NCI-H82 treated with DMSO at 0.1 percent for 48 hours (cell line): ENCODE data around the gene NR6A1.

ENCODE experiments used
- DNase-seq: peaks from one replicate; lab custom pipeline; 2025; ENCODE audit not compliant: unreplicated experiment; lab: John Stamatoyannopoulos, UW

Gene NR6A1

DNA sequence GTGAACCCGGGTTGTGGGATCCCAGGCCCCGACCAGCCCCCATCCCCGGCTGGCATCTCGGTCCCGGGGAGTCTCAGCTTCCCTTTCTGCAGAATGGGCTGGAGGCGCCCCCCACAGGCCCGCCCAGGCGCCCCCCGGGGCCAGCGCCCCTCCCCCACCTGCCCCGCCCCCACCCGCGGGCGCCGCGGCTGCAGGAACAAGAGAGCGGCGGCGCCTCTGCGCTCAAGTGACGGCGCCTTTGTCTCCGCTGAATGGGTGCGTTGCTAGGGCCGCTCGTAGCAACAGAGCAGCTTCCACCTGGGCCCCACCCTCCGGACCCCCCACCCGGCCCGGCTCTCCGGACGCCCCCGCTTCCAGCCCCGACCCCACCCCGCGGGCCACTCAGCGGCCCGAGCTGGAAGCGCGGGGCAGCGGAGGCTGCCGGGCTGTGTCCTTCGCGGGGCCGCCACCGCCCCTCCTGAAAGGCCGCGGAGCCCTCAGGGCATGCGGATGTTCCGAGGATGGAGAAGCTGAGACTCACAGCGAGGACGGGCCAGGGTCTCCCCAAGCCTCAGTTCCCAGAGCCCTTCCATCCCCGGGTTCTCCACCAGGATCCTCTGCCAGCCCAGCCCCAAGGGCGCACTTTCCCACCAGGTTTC is 293.3 kb downstream of the NR6A1 start:
- no peak for DNase-seq

DNA sequence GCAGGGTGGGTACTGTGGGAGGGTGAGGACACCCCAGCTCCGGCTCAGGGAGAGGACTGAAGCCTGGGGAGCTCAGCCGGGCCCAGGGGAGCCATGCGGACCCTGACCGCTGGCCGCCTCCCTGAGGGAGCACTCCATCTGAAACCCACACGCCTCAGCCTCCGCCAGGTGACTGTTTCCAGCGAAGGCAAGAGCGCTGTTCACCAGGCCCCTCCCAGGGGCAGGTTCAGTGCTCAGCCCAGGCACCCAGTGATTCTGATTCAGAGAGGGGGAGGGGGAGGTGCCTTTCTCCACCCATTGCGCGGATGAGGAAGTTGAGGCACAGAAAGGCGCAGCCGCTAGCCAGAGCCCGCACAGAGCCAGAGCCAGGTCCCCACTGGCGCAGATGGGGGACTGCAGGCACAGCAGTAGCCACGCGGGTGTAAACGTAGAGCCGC is 293.9 kb downstream of the NR6A1 start:
- DNase-seq: no peak

DNA sequence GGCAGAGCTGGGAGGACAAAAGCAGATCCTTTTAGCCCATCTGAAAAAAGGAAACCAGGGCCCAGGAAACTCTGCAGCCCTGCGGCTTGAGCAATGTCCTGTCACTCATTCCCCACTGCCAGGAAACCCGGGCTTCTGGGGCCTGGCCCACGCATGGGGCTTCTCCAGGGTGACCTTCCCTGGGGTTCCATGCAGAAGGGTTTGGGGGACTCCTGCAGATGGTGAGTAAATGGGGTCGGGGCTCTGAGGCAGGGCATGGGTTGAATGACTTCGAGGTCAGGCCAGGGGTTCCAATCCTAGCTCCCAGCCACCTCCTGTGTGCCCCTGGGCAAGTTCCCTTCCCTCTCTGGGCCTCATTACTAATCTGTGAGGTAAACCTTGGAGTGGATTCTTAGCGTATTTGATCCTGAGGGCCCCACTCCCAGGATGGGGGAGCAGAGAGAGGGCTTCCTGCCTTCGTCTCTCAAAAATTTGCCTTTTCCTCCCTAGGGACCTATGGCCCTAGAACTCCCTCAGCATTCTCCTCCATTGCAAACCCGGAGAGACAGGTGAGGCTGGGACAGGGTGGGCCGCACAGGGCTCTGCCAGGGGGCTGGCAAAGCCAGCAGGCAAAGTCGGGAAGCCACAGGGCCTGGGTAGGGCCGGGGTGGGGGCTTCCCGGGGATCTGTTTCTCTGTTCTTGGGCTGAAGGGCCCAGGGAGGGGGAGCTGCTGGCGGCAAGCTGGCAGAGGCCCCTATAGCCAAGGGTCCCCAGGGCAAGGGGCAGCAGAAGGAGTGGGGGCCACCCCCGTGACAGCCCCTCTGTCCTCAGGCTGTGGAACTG is 295.0 kb downstream of the NR6A1 start:
- DNase-seq: no peak

DNA sequence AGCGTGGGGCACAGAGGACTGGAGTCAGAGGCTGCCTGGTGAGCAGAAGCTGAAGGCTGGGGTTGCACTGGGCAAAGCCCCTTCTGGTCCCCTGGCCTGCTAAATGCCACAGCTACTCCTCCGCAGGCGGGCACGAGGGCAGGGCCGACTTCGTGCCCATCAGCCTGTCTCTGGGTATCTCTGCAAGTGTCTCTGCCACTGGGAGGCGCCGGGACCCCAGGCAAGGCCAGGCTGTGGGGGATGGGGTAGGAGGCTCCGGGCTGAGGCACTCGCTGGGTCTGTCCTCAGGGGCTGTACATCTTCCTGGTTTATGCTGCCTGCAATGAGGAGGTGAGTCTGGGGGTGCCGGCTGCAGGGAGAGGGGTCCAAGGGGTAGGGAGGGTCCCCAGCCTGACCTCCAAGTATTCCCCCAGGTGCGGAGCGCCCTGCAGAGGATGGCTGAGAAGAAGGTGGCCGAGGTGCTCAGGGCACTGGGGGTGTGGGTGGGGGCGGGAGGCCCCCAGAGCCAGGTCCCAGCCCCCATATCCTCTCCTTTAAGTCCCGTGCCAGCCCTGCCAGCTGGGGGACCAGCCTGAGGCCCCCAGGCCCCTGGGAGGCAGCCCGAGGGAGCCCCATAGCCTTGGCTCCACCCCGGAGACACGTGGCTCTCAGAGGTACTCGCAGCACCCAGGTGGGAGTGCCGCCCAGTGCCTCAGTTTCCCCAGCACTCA is 295.8 kb downstream of the NR6A1 start:
- DNase-seq: no peak

DNA sequence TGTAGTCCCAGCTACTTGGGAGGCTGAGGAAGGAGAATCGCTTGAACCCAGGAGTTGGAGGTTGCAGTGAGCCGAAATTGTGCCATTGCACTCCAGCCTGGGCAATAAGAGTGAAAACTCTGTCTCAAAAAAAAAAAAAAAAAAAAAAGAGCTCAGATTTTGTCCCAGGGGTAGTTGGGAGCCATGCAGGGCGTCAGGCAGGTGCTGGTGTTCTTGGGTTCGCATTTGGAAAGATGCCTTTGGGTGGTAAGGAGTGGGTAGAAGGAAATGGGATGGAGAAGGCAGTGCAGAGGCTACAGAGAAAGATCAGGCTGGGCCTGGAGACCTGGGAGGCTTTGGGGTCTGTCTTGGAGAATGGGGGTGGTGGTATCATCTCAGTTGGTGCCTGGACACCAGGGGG is 297.0 kb downstream of the NR6A1 start:
- DNase-seq: no peak

DNA sequence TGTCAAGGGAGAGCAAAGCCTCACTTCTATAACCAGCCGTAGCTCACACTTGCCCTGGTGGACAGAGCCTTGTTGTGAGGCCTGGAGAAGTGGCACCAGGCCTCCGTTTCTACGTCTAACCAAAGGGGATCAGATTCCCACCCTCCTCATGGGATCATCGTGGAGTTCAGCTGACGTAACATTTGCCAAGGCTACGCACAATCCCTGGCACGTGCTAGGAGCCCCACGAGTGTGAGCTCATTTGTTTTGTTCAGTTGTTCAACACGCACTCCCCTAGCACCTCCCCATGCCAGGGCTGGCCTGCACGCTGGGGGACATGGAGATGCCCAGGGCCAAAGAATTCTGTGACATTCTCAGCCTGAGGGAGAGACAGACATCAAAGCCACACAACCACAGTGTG is 297.8 kb downstream of the NR6A1 start:
- no peak for DNase-seq

DNA sequence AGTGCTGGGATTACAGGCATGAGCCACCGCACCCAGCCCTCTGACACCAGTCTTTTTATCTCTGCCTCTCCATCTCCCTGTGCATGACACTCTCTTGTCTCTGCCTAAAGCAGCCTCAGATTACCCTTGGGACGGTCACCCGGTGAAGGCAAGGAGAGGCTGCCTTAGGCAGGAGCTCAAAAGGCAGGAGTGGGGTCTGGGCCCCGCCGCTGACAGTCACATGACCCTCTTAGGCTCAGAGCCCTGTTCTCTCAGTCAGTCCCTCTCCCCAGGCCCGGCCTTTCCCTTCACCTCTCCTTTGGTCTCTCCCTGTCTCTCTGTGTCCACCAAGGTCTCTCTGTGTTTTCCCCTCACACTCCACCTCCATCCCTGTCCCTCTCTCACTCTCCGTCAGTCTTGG is 298.3 kb downstream of the NR6A1 start:
- DNase-seq: no peak

DNA sequence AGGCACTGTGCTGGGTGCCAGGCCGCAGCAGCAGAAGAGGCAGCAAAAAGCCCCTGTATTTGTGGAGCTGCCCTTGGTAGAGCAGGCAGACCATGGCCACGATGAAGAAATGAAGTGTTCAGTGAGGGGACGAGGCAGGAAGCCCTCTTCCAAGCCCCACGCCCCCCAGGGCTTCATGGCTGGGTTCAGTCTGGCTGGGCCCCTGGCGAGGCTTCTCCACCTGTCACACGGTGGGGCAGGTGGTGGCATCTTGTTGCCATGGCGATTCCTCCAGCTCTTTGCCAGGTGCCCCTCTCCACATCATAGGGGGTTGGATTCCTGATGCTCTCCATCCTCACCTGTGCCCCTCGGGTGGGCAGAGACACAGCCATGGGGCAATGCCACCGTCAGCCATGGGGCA is 299.4 kb downstream of the NR6A1 start:
- no peak for DNase-seq

DNA sequence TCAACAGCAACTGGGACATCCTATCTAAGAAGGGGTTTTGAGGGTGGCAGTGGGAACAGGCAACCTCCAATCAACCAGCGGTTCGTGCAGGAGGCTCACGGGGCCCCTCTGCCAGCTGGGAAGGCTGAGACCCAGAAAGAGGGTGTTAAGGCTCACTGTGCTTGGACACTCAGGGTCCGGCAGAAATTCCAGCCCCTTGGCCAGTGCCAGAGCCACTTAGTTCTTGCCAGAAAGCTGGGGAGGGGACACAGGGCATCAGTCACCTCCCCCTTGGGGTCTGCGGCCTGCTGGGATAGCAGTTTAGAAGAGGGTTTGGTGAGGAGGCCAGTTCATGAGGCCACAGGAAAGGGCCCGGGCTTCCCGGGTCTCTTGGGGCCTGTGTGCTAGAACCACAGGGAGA is 300.4 kb downstream of the NR6A1 start:
- no peak for DNase-seq

DNA sequence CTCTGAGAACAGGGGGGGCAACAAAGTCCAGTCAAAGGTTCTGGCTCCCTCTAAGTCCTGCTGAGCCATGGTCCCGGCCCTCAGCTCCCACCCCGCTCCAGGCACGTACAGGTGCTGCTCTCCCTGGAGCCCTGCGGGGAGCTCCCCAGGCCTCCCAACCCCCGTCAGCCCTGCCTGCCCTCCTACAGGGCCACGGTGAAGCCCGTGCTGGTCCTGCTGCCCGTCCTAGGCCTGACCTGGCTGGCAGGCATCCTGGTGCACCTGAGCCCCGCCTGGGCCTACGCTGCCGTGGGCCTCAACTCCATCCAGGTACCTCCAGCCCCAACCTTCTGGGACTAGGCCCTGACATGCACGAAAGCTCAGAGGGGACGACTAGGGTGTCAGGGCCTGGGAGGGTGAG is 300.8 kb downstream of the NR6A1 start:
- no peak for DNase-seq

DNA sequence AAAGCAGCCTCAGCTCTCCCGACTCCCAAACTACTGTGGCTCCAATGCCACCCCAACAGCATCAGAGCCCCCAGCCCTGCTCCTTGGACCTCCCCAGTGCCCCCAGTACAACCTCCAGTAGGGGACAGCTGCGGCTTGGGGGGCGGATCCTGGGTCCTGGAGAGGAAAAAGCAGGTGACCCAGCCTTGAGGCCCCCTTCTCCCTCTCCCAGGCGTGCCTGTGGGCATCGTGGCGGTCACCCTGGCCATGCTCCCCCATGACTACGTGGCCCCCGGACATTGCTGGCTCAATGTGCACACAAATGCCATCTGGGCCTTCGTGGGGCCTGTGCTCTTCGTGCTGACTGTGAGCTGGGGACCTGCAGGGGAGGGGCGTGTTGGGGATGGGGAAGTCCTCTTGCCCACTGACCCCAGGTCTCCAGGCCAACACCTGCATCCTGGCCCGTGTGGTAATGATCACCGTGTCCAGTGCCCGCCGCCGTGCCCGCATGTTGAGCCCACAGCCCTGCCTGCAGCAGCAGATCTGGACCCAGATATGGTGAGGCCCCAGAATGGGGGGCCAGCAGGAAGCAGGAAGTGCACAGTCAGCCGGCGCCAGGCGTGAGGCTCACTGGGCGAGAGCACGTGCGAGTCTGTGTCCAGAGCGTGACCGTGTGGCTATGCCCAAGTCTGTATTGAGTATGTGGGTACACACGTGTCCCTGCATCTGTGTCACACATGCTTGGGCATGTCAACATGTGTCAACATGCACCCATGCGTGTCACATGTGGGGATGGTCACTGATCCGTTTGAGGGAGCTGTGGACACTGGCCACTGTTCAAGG is 301.9 kb downstream of the NR6A1 start:
- no peak for DNase-seq

DNA sequence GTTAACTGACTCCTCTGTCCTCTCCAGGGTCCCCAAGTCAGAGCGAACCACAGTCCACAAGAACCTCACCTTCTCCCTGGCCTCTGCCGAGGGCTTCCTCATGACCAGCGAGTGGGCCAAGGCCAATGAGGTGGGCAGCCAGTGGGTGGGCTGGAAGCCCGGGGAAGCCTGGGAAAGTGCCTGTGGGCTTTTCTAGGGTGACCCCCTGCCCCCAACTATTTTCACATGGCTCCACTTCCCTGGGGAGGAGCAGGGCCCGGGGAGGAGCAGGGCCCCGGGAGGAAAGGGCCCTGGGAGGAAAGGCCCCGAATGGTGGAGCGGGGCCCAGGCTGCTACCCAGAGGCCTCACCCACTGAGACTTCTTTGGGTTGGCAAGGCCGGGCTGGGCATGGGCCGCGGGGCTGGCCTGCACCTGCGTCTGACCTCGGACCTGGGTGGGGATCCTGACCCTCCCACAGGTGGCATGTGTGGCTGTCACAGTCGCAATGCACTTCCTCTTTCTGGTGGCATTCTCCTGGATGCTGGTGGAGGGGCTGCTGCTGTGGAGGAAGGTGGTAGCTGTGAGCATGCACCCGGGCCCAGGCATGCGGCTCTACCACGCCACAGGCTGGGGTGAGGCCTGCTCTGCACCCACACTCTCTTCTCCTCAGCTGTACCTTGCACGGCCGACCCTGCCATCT is 302.9 kb downstream of the NR6A1 start:
- no peak for DNase-seq

DNA sequence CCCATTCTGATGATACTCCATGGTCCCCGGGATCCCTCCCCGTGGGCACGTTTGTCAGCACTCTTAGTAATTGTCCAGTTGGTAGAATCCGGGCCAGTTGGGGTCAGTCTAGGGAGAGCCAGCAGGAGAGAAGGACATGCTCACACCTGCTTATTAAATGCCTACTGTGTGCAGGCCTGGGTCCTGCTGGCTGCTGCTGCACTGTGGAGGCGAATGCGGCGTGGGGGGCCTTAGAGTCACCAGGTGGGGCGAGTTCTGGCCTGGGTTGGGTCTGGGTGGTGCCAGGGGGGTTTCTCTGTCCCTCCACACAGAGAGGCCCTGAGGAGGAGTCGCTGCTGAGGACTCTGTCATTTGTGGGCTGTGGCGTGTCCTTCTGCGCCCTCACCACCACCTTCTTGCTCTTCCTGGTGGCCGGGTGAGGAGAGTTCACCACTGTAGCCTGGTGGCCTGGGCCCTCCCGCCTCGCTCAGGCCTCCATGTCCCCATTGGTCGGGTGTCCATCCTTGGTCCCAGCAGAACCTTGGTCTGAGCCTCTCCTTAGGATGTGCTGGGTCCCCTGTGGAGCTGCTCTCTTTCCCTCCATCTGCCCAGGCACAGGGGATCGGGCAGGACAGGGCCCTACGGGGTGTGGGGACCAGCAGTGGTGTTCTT is 303.6 kb downstream of the NR6A1 start:
- no peak for DNase-seq
